Midbrain (tissue), 1 donor: ENCODE results near the gene LMOD2.

Experiments used
- DNase-seq: peaks from one replicate; lab custom pipeline; 2025; lab: John Stamatoyannopoulos, UW

Gene LMOD2

GRCh38 chr7:123640583-123640982 is 15.1 kb upstream of the LMOD2 start:
- DNase-seq, result no peak

- DNase-seq, result no peak
Measured at GRCh38 chr7:123641901-123642300, 13.8 kb upstream of the LMOD2 start.

- DNase-seq, result no peak
Measured at GRCh38 chr7:123643495-123644441, 11.9 kb upstream of the LMOD2 start.

GRCh38 chr7:123645516-123645915 is 10.2 kb upstream of the LMOD2 start:
- DNase-seq, result no peak

GRCh38 chr7:123647106-123647730 is 8.4 kb upstream of the LMOD2 start:
- DNase-seq, result no peak

GRCh38 chr7:123649964-123650363 is 5.7 kb upstream of the LMOD2 start:
- no peak for DNase-seq

- DNase-seq, result no peak
Measured at GRCh38 chr7:123650595-123650994, 5.1 kb upstream of the LMOD2 start.

- DNase-seq, result no peak
Measured at GRCh38 chr7:123652406-123652805, 3.3 kb upstream of the LMOD2 start.

GRCh38 chr7:123653162-123653561 is 2.5 kb upstream of the LMOD2 start:
- no peak for DNase-seq

- no peak for DNase-seq
Measured at GRCh38 chr7:123656544-123657303, 1.1 kb downstream of the LMOD2 start.

GRCh38 chr7:123657304-123657685 is 1.6 kb downstream of the LMOD2 start:
- no peak for DNase-seq

GRCh38 chr7:123658023-123658422 is 2.4 kb downstream of the LMOD2 start:
- DNase-seq, result no peak

GRCh38 chr7:123660514-123661354 is 5.1 kb downstream of the LMOD2 start:
- no peak for DNase-seq

GRCh38 chr7:123661765-123662164 is 6.1 kb downstream of the LMOD2 start:
- DNase-seq, result no peak

GRCh38 chr7:123662293-123662692 is 6.6 kb downstream of the LMOD2 start:
- DNase-seq, result no peak

GRCh38 chr7:123662755-123663154 is 7.1 kb downstream of the LMOD2 start:
- no peak for DNase-seq

GRCh38 chr7:123663200-123663599 is 7.5 kb downstream of the LMOD2 start:
- DNase-seq, result no peak

GRCh38 chr7:123665157-123665556 is 9.5 kb downstream of the LMOD2 start:
- no peak for DNase-seq

GRCh38 chr7:123665896-123666295 is 10.2 kb downstream of the LMOD2 start:
- no peak for DNase-seq

GRCh38 chr7:123666492-123666891 is 10.8 kb downstream of the LMOD2 start:
- DNase-seq, result no peak

- no peak for DNase-seq
Measured at GRCh38 chr7:123669485-123669884, 13.8 kb downstream of the LMOD2 start.
